VCaP (cell line): ENCODE measurements around the gene SIAH3.

Experiments
- H3K27ac ChIP-seq: fragments of 450-650 bp; 2 replicates; pipeline ENCODE4 v1.5.1; 2017
- CTCF ChIP-seq: fragments of 450-650 bp; conservative IDR thresholded peaks from 2 replicates; pipeline ENCODE4 v1.5.1; 2017; ENCODE audit warnings: mild to moderate bottlenecking, moderate library complexity

Gene SIAH3

DNA sequence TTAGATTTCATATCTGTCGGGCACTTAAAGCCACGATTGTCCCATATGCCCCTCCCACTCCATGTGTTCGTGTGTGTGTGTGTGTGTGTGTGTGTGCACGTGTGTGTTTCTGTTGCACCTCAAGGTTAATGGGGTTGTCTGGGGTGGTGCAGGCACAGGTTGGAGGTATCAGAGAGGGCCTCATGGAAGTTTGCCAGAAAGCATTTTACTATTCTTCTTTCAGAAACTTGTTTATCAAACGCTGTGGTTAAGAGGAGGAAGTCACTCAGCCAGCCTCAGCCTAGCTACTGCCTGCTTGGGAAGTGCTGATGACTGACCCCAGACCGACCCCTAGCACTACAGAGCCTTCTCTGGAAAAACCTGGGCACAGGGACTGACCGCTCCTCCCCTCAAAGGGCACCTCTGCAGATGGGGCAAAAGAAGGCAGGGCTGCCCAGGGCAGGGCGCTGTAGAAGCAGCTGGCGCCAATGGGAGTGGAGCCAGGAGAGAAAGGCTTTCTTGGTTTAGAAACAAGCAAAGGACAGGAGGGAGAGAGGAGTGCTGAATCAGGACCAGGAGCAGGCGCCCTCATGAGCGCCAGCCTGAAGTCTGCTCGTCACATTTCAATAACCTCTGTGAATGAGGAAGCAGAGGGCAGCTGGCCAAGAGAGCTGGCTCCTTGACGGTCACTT is 3.9 kb downstream of the SIAH3 start:
- H3K27ac ChIP-seq = peak overlapping the region; percentile 34; the same call in 1 of the 2 replicates

DNA sequence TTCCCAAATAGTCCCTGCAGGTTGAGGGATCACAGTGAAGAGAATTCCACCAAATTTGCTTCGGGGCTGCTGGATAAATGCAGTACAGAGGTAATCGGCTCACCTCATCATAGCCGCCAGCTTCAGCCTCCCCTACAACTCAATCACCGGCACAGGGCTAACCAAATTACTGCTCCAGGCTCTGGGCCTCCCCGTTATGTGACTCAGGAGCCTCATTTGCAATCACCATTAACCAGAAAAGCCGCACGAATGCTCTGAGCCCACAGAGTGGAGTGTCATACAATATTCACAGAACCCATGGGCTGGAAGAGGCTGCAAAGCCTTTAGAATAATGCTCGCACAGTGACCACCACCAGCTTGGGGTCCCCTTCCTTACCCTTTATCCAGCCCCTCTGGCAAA is 4.9 kb downstream of the SIAH3 start:
- H3K27ac ChIP-seq = no peak overlapping the region
- TF ChIP-seq CTCF = no peak

More for the DNA sequence above, 3.9 kb downstream of the SIAH3 start:
- no peak for TF ChIP-seq CTCF

DNA sequence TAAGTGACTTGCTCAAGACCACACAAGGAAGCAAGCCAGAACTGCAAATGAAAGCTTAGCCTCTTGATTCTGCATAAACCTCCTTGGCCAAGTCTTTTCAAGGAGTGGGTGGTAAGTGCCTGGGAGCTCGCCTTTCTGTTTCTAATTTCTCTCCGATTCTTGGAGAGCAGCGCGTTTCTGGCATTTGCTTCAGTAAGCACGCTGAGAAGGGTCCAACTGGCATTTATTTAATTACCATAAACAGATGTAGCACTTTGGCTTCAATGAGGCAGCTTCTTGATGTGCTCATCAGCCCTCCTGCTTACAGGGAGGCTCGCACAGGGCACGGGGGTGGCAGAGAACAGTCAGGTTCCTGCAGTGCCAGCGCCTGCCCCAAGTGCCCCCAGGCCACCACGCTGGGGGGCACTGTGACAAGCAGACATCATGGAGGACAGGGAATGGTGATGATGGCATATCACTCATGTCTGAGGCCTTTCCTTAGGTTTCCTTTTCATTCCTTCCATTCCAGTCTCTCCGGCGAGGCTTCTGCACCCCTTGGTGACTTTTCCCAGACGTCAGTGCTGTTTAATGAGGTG is 13.3 kb downstream of the SIAH3 start:
- H3K27ac ChIP-seq = no peak overlapping the region
- no peak for TF ChIP-seq CTCF

GRCh38 chr13:45837111-45837510 is 14.4 kb downstream of the SIAH3 start:
- no peak for TF ChIP-seq CTCF
- no peak overlapping the region for H3K27ac ChIP-seq

GRCh38 chr13:45834411-45834994 is 17.1 kb downstream of the SIAH3 start:
- no peak for TF ChIP-seq CTCF
- no peak overlapping the region for H3K27ac ChIP-seq

DNA sequence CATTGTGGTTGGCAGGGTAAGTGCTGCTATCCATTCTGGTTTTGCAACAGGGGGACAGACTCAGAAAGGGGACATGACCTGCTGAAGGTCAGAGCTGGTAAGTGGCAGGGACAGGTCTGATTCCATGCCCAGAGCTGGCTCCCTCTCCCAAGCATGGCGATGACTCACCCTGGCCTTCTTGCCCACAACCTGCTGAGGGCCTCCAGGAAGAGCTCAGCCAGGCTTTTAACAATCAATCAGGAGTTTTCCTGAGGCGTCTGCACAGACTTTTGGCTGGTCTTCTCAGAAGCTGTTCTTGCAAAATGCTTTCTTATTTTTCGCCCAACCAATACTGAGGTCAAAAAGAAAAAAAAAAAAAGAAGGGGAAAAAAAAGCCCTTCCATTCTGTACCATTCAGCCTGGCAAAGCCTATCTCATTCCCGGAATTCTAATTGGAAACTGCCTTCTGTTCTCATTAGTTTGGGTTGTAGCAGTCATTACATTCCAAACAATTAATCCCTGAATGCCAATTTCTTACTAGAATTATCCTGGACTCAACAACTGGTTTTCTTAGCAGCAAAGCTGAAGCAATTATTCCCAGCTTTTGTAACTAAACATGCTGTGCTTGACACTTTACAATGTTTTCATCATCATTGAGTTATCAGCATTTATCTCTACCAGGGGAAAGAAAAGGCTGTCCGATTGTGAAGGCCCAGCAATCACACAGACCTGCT is 17.7 kb downstream of the SIAH3 start:
- H3K27ac ChIP-seq = no peak overlapping the region
- TF ChIP-seq CTCF = no peak

DNA sequence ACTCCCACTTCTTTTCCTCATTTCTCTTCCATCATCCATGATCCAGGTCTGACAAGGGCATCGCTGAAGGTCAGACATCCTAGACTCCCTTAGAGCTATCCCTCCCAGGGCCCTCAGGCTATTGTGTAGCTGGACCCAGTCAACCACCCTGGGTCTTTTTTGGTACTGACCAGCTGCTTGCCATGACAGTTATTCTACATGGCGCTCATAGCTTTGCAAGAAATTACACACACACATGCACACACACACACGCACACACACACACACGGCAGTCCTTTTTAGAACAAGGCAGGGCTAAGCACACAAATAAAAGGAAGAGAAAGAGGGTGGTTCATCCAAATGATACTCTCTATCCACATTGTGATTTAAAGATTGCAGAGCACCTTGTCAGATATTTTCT is 18.3 kb downstream of the SIAH3 start:
- no peak for TF ChIP-seq CTCF
- no peak overlapping the region for H3K27ac ChIP-seq
